Measurements from ENCODE around the gene FXYD5. TPM values are rescaled to one million over a fixed set of nuclear protein-coding genes. Genes with fewer than 3 reads are reported as not detected.

The FXYD5 gene
- total and polyA plus RNA-seq, 8 donors, result 2.6 to 101 (median 16.8) TPM

DNA sequence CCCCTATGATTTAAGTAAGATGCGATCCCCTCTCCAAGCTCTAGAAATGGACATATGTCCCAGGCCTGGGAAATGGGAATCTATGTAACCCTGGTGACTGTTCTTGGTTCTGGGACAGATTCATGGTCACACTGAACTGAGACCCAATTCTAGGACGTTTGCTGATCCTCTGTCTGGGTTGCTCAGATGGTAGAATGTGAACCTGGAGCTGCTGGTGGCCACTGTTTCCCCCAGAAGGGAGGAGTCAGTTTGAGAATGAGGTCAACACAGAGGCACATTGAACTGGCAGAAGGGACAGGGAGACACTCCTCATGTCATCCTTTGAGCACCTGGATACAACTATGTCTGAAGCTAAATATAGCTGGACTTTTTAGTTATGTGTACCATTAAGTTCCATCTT lies 44.9 kb downstream of the FXYD5 start:
- WGBS, 2 donors, result 52 to 66% methylated on average over 2 of the region's 2 CpGs
- TF ChIP-seq, protein P1, sequence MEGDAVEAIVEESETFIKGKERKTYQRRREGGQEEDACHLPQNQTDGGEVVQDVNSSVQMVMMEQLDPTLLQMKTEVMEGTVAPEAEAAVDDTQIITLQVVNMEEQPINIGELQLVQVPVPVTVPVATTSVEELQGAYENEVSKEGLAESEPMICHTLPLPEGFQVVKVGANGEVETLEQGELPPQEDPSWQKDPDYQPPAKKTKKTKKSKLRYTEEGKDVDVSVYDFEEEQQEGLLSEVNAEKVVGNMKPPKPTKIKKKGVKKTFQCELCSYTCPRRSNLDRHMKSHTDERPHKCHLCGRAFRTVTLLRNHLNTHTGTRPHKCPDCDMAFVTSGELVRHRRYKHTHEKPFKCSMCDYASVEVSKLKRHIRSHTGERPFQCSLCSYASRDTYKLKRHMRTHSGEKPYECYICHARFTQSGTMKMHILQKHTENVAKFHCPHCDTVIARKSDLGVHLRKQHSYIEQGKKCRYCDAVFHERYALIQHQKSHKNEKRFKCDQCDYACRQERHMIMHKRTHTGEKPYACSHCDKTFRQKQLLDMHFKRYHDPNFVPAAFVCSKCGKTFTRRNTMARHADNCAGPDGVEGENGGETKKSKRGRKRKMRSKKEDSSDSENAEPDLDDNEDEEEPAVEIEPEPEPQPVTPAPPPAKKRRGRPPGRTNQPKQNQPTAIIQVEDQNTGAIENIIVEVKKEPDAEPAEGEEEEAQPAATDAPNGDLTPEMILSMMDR (IDR thresholded peaks at IDR 0.05), result no peak
- DNase-seq, result no peak
- no peaks in the 10 kb centered on the region for H3K9me3 ChIP-seq
- peaks cover 0 to 4% (median 0%) of the 10 kb centered on the region in 3 donors for H3K4me1 ChIP-seq
- H3K27ac ChIP-seq, result no peak overlapping the region
- no peak overlapping the region for H3K4me3 ChIP-seq
- H3K36me3 ChIP-seq, result no peaks in the 10 kb centered on the region
- H3K27me3 ChIP-seq, result no peaks in the 10 kb centered on the region
- intact Hi-C loops (cut with DNase I), result no loop called here
- ATAC-seq, result no peak
- no peak for FAIRE-seq

DNA sequence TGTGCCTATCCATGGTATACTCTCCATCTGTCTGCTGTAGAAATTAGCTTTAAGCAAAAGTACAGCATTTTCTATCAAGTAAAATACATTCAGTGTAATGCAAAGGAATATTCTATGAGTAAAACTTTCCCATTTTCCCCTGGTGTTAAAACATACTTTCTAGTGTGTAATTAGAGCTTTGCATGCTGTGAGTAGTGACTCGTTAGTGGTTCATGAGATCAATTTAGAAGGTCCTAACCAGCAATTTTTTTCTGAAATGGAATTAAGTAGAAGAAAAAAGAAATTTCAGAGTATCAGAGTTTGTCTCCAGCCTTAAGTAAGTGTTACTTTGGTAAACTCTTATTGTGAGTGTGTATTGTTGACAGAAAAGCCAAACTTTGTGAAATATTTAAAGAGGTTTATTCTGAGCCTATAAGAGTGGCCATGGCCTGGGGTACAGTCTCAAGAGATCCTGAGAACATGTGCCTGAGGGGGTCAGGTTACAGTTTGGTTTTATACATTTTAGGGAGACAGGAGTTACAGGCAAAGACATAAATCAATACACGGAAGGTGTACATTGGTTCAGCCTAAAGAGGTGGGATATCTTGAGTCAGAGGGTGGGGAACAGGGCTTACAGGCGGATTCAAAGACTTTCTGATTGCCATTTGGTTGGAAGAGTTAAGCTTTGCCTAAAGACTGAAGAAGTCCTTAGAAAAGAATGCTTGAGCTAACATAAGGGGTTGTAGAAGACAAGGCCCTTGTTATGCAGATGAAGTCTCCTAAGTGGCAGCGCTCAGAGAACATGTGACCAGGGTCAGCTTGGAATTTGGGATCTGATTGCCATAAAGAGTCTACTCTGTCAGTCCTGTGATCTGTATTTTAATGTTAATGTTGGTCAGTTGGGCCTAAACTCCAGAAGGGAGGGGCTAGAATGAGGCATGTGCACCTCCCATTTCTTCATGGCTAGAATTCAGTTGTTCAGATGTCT lies 48.5 kb downstream of the FXYD5 start:
- H3K27ac ChIP-seq, result no peak overlapping the region
- FAIRE-seq (no peak), DNase-seq (no peak), ATAC-seq (no peak)
- no peaks in the 10 kb centered on the region for H3K9me3 ChIP-seq
- H3K27me3 ChIP-seq, result no peaks in the 10 kb centered on the region
- WGBS, 2 donors, result 83% methylated on average over 4 of the region's 4 CpGs
- TF ChIP-seq, protein P1 (IDR thresholded peaks at IDR 0.05), result no peak
- intact Hi-C loops (cut with DNase I), result no loop called here
- peaks cover 0 to 7% (median 0%) of the 10 kb centered on the region in 3 donors for H3K4me1 ChIP-seq
- no peak overlapping the region for H3K4me3 ChIP-seq
- H3K36me3 ChIP-seq, result no peaks in the 10 kb centered on the region

DNA sequence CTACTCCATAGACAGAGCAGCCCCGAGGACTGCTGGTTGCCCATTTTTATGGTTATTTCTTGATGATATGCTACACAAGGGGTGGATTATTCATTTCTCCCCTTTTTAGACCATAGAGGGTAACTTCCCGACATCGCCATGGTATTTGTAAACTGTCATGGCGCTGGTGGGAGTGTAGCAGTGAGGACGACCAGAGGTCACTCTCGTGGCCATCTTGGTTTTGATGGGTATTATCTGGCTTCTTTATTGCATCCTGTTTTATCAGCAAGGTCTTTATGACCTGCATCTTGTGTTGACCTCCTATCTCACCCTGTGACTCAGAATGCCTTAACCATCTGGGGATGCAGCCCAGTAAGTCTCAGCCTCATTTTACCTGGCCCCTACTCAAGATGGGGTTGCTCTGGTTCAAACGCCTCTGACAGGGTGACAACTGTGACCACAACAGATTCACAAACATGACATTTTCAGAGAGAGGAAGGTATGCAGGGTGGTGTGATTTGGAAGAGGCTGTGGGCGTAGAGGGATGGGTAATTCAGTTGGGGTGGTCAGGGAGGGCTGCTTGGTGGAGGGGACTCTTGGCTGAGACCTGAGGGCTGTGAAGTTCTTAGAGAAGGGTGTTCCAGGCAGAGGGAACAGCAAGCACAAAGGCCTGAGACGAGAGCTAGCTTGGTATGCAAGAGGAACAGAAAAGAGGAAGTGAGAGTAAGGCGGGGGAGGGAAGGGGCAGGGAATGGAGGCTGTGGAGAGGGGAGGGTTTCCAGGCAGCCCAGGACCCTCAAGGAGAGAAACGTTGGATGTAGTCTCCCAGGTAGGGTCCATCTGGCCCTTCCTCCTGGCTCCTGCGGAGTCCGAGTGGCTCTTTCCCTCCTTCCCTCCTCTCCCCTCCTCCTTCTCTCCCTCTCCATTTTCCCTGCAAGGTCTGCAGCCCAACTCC lies 50.5 kb downstream of the FXYD5 start:
- DNase-seq, result no peak
- no peaks in the 10 kb centered on the region for H3K9me3 ChIP-seq
- no peak overlapping the region for H3K27ac ChIP-seq
- H3K4me1 ChIP-seq, result peaks cover 0 to 7% (median 0%) of the 10 kb centered on the region in 3 donors
- peak in 3 of 4 donors; percentile 26 to 79 (median 71) for ATAC-seq
- intact Hi-C loops (cut with DNase I), result no loop called here
- TF ChIP-seq, protein P1 (IDR thresholded peaks at IDR 0.05), result no peak
- H3K4me3 ChIP-seq, result no peak overlapping the region
- H3K36me3 ChIP-seq, result no peaks in the 10 kb centered on the region
- 72 to 74% methylated on average over 12 to 13 of the region's 13 CpGs for WGBS, 2 donors
- H3K27me3 ChIP-seq, result no peaks in the 10 kb centered on the region
- FAIRE-seq, result no peak

DNA sequence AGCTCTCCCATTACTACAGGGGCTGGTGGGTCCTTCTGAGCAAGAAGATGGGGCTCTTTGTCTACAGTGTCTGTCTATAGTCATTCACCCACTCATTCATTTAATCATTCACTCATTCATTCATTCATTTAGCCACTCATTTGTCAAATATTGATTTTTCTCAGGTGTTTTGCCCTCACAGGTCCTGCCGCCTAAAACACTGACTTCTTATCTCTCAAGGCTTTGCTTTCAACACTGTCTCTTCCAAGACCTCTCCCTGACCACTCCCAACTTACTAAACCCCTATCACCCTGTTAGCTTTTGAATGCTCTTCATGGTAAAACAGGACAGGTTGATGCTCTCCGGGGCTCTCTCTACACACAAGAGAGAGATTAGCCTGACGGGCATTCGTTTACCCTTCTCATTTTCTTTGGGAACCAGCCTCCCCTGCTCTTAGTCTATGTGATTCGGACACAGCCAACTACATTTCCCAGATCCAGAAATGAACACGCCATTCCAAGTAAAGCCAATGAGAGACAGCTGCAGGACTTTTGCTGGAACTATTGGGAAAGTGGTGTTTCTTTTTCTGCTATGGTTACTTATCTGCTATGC lies 51.3 kb downstream of the FXYD5 start:
- DNase-seq (no peak), FAIRE-seq (no peak), ATAC-seq (peak in 3 of 4 donors; percentile 35 to 59 (median 39))
- intact Hi-C loops (cut with DNase I), result no loop called here
- H3K4me3 ChIP-seq, result no peak overlapping the region
- no peaks in the 10 kb centered on the region for H3K27me3 ChIP-seq
- peaks cover 0 to 7% (median 0%) of the 10 kb centered on the region in 3 donors for H3K4me1 ChIP-seq
- WGBS, 2 donors, result 20 to 24% methylated on average over 6 of the region's 6 CpGs
- H3K36me3 ChIP-seq, result no peaks in the 10 kb centered on the region
- H3K27ac ChIP-seq, result no peak overlapping the region
- TF ChIP-seq, protein P1 (IDR thresholded peaks at IDR 0.05), result no peak
- H3K9me3 ChIP-seq, result no peaks in the 10 kb centered on the region

Data from pancreas (tissue), 10 donors.